WTC11 (cell line): ENCODE measurements around the gene ROBO4. TPM values are rescaled to one million over a fixed set of nuclear protein-coding genes. Genes with fewer than 3 reads are reported as not detected.
A peak's percentile ranks its signal among the peaks of the same experiment; 100 is the strongest.

Experiments
- ATAC-seq: fragments of 200-7000 bp; cut with Tn5 transposase; 2 replicates; pipeline ENCODE4 v1.10.0; 2021; ENCODE audit warnings: mild to moderate bottlenecking, moderate library complexity
- CTCF ChIA-PET: fragments of 300-600 bp; sonication (Branson Sonifier 250); formaldehyde crosslinking; loops from one replicate; lab custom pipeline; 2021; ENCODE audit warnings: antibody characterized with exemption; lab: Charles Lee
- POLR2A ChIA-PET: fragments of 350-600 bp; sonication (Branson Sonifier 250); formaldehyde crosslinking; loops from one replicate; lab custom pipeline; 2021; ENCODE audit warnings: antibody characterized with exemption; lab: Charles Lee
- DNase-seq: peaks from one replicate; pipeline ENCODE4 v3.0.0; 2021; ENCODE audit warnings: low spot score
- H3K27ac Mint-ChIP-seq: 2 replicates; pipeline ENCODE4 v1.8.0; 2021; ENCODE audit warnings: mixed read lengths
- H3K27me3 Mint-ChIP-seq: 2 replicates; pipeline ENCODE4 v1.8.0; 2021; ENCODE audit warnings: low read depth, mild to moderate bottlenecking, moderate library complexity, mixed read lengths
- H3K36me3 Mint-ChIP-seq: 2 replicates; pipeline ENCODE4 v1.8.0; 2021; ENCODE audit warnings: mixed read lengths
- H3K4me1 Mint-ChIP-seq: 2 replicates; pipeline ENCODE4 v1.8.0; 2022; ENCODE audit warnings: mixed read lengths
- H3K4me3 Mint-ChIP-seq: 2 replicates; pipeline ENCODE4 v1.8.0; 2021; ENCODE audit warnings: mild to moderate bottlenecking, moderate library complexity, mixed read lengths
- H3K9me3 Mint-ChIP-seq: 2 replicates; pipeline ENCODE4 v1.8.0; 2021; ENCODE audit warnings: mixed read lengths
- ATF6 ChIP-seq: sonication (generic); formaldehyde crosslinking; IDR thresholded peaks from 2 replicates; pipeline ENCODE4 v1.8.1; 2023; ENCODE audit warnings: mild to moderate bottlenecking, missing genetic modification reagents
- E2F4 ChIP-seq: sonication (generic); formaldehyde crosslinking; IDR thresholded peaks from 2 replicates; pipeline ENCODE4 v1.8.1; 2022; ENCODE audit warnings: low read depth, mild to moderate bottlenecking, moderate library complexity, missing genetic modification reagents, borderline replicate concordance
- EMX1 ChIP-seq: fragments of 250-450 bp; sonication (Bioruptor Pico); IDR thresholded peaks from 2 replicates; pipeline ENCODE4 v1.8.0; 2021; ENCODE audit warnings: mild to moderate bottlenecking
- ERG ChIP-seq: fragments of 250-450 bp; sonication (Bioruptor Pico); IDR thresholded peaks from 2 replicates; pipeline ENCODE4 v1.8.0; 2021; ENCODE audit warnings: mild to moderate bottlenecking
- FOXJ3 ChIP-seq: sonication (generic); formaldehyde crosslinking; IDR thresholded peaks from 2 replicates; pipeline ENCODE4 v1.9.0; 2021; ENCODE audit warnings: missing genetic modification reagents, mild to moderate bottlenecking, borderline replicate concordance
- FOXK1 ChIP-seq: sonication (generic); formaldehyde crosslinking; IDR thresholded peaks from 2 replicates; pipeline ENCODE4 v1.8.0; 2022; ENCODE audit warnings: mild to moderate bottlenecking, moderate library complexity, missing genetic modification reagents
- JAZF1 ChIP-seq: fragments of 250-450 bp; sonication (Bioruptor Pico); IDR thresholded peaks from 2 replicates; pipeline ENCODE4 v1.9.0; 2021; ENCODE audit warnings: moderate library complexity, mild to moderate bottlenecking, inconsistent platforms
- MYBL2 ChIP-seq: sonication (generic); formaldehyde crosslinking; IDR thresholded peaks from 2 replicates; pipeline ENCODE4 v1.8.1; 2023; ENCODE audit warnings: mild to moderate bottlenecking, moderate library complexity, missing genetic modification reagents
- NFE2L1 ChIP-seq: sonication (generic); formaldehyde crosslinking; IDR thresholded peaks from 2 replicates; pipeline ENCODE4 v1.8.1; 2023; ENCODE audit warnings: missing genetic modification reagents
- SMAD4 ChIP-seq: sonication (generic); formaldehyde crosslinking; IDR thresholded peaks from 2 replicates; pipeline ENCODE4 v1.8.0; 2022; ENCODE audit warnings: mild to moderate bottlenecking, missing genetic modification reagents
- SP1 ChIP-seq: sonication (generic); formaldehyde crosslinking; conservative IDR thresholded peaks from 2 replicates; pipeline ENCODE4 v1.8.1; 2022; ENCODE audit warnings: missing genetic modification reagents
- TP53 ChIP-seq: sonication (generic); formaldehyde crosslinking; IDR thresholded peaks from 2 replicates; pipeline ENCODE4 v1.8.1; 2023; ENCODE audit warnings: mild to moderate bottlenecking, missing genetic modification reagents
- USF2 ChIP-seq: sonication (generic); formaldehyde crosslinking; IDR thresholded peaks from 2 replicates; pipeline ENCODE4 v1.8.1; 2023; ENCODE audit warnings: mild to moderate bottlenecking, missing genetic modification reagents, moderate library complexity
- ZNF121 ChIP-seq: sonication (generic); formaldehyde crosslinking; IDR thresholded peaks from 2 replicates; pipeline ENCODE4 v1.8.0; 2023; ENCODE audit warnings: missing genetic modification reagents
- ZNF281 ChIP-seq: sonication (generic); formaldehyde crosslinking; IDR thresholded peaks from 2 replicates; pipeline ENCODE4 v1.8.0; 2023; ENCODE audit warnings: mild to moderate bottlenecking, missing genetic modification reagents
- ZNF671 ChIP-seq: fragments of 250-450 bp; sonication (Bioruptor Pico); IDR thresholded peaks from 2 replicates; pipeline ENCODE4 v1.8.0; 2021; ENCODE audit warnings: mild to moderate bottlenecking
- ZSCAN18 ChIP-seq: fragments of 250-450 bp; sonication (Bioruptor Pico); IDR thresholded peaks from 2 replicates; pipeline ENCODE4 v2.1.2; 2022; ENCODE audit warnings: mild to moderate bottlenecking, moderate library complexity
- total RNA-seq: library from RNA; stranded (reverse); gene quantifications from 3 replicates; pipeline ENCODE4 v1.2.3, GENCODE V29; 2021
- TF ChIP-seq, protein P1 (sequence below): sonication (generic); formaldehyde crosslinking; IDR thresholded peaks from 2 replicates; pipeline ENCODE4 v1.8.0; 2022; ENCODE audit warnings: mild to moderate bottlenecking, missing genetic modification reagents
- TF ChIP-seq, protein P2 (sequence below): sonication (generic); formaldehyde crosslinking; IDR thresholded peaks from 2 replicates; pipeline ENCODE4 v1.8.0; 2022; ENCODE audit warnings: mild to moderate bottlenecking, missing genetic modification reagents

Gene ROBO4
- total RNA-seq, 1 experiment from 2014 or later, result 0.13 TPM

DNA sequence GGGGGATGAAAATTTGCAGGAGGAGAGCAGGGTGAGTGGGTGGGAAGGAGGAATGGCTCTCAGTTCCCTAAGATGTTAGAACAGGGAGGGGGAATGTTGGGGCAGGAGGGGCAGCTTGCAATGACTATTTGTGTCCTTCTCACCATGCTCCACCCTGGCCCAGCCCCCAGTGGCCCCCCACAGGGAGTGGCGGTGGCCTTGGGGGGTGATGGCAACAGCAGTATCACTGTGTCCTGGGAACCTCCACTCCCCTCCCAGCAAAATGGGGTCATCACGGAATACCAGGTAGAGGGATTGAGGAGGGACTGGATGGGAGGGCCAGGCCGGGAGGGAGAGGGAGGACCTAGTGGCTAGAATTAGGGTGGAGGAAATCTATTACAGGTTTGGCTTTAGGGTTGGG, 22.3 kb downstream of the ROBO4 start (continued):
- TF ChIP-seq ZNF281 (CRISPR knock-in tag), result no peak
- no peak for TF ChIP-seq FOXJ3 (CRISPR knock-in tag)
- no peak for TF ChIP-seq ATF6 (CRISPR knock-in tag)
- no peak for TF ChIP-seq MYBL2 (CRISPR knock-in tag)
- TF ChIP-seq ZNF671 (CRISPR knock-in tag), result no peak
- TF ChIP-seq, protein P1, sequence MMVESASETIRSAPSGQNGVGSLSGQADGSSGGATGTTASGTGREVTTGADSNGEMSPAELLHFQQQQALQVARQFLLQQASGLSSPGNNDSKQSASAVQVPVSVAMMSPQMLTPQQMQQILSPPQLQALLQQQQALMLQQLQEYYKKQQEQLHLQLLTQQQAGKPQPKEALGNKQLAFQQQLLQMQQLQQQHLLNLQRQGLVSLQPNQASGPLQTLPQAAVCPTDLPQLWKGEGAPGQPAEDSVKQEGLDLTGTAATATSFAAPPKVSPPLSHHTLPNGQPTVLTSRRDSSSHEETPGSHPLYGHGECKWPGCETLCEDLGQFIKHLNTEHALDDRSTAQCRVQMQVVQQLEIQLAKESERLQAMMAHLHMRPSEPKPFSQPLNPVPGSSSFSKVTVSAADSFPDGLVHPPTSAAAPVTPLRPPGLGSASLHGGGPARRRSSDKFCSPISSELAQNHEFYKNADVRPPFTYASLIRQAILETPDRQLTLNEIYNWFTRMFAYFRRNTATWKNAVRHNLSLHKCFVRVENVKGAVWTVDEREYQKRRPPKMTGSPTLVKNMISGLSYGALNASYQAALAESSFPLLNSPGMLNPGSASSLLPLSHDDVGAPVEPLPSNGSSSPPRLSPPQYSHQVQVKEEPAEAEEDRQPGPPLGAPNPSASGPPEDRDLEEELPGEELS, result no peak
- no peak for TF ChIP-seq EMX1
- TF ChIP-seq SMAD4 (CRISPR knock-in tag), result no peak
- no peak for TF ChIP-seq USF2
- TF ChIP-seq SP1 (CRISPR knock-in tag), result no peak

GRCh38 chr11:124874571-124875255, 23.0 kb downstream of the ROBO4 start:
- POLR2A ChIA-PET, result no interaction called here
- peaks cover 22% of the 10 kb centered on the region for H3K4me1 Mint-ChIP-seq
- H3K4me3 Mint-ChIP-seq, result peak overlapping the region; percentile 18; the same call in 1 of the 2 replicates
- no peaks in the 10 kb centered on the region for H3K9me3 Mint-ChIP-seq
- CTCF ChIA-PET, result no interaction called here
- no peak overlapping the region for H3K27ac Mint-ChIP-seq
- DNase-seq (no peak), ATAC-seq (no peak)
- TF ChIP-seq ZNF121, result no peak
- TF ChIP-seq MYBL2 (CRISPR knock-in tag), result no peak
- TF ChIP-seq NFE2L1 (CRISPR knock-in tag), result no peak
- no peak for TF ChIP-seq ZSCAN18 (CRISPR knock-in tag)
- no peak for TF ChIP-seq FOXK1 (CRISPR knock-in tag)
- no peak for TF ChIP-seq TP53 (CRISPR knock-in tag)
- TF ChIP-seq ERG (CRISPR knock-in tag), result no peak
- TF ChIP-seq, protein P2, sequence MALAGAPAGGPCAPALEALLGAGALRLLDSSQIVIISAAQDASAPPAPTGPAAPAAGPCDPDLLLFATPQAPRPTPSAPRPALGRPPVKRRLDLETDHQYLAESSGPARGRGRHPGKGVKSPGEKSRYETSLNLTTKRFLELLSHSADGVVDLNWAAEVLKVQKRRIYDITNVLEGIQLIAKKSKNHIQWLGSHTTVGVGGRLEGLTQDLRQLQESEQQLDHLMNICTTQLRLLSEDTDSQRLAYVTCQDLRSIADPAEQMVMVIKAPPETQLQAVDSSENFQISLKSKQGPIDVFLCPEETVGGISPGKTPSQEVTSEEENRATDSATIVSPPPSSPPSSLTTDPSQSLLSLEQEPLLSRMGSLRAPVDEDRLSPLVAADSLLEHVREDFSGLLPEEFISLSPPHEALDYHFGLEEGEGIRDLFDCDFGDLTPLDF (CRISPR knock-in tag), result no peak
- no peak for TF ChIP-seq E2F4 (CRISPR knock-in tag)
- TF ChIP-seq JAZF1, result no peak
- no peak for TF ChIP-seq ATF6 (CRISPR knock-in tag)
- H3K27me3 Mint-ChIP-seq, result peaks cover 78% of the 10 kb centered on the region
- H3K36me3 Mint-ChIP-seq, result no peaks in the 10 kb centered on the region
